ENCODE data around the gene DZIP3. TPM values are rescaled to one million over a fixed set of nuclear protein-coding genes. Genes with fewer than 3 reads are reported as not detected.

DZIP3 gene
- total and polyA plus RNA-seq, 10 donors, result 4.8 to 24.4 (median 15.2) TPM

GRCh38 chr3:108662142-108662738 lies 72.7 kb downstream of the DZIP3 start:
- H3K9me3 ChIP-seq, result no peaks in the 10 kb centered on the region
- 20 to 25% (median 21%) methylated on average over 6 of the region's 6 CpGs for WGBS, 5 donors
- TF ChIP-seq POLR2AphosphoS5 (IDR thresholded peaks at IDR 0.05), result no peak
- TF ChIP-seq CTCF (IDR thresholded peaks at IDR 0.05 in 8 of 11, conservative IDR thresholded peaks at IDR 0.05 in 3 of 11), result peak; percentile 29 to 81 (median 66)
- peaks cover 0 to 10% (median 0%) of the 10 kb centered on the region in 6 donors for H3K36me3 ChIP-seq
- peak overlapping the region in 1 of 8 donors; percentile 10 for H3K4me3 ChIP-seq
- H3K27me3 ChIP-seq (replicated peaks in 1 of 7), result no peaks in the 10 kb centered on the region
- H3K27ac ChIP-seq, result no peak overlapping the region
- DNase-seq, result no peak
- intact Hi-C loops (cut with DNase I; ENCODE audit: low total_unique reads), result loop anchor here (5.0 kb wide), 1 partner anchor 255 kb away; no protein-coding TSS in a partner anchor
- peaks cover 0 to 11% (median 8%) of the 10 kb centered on the region in 6 donors for H3K4me1 ChIP-seq

- Histone ChIP-seq H3K27me3 (replicated peaks in 1 of 7) (no peaks in the 10 kb centered on the region), H3K36me3 (peaks cover 0 to 10% (median 0%) of the 10 kb centered on the region in 6 donors), H3K4me1 (peaks cover 0 to 14% (median 8%) of the 10 kb centered on the region in 6 donors), H3K9me3 (no peaks in the 10 kb centered on the region), H3K27ac (no peak overlapping the region), H3K4me3 (no peak overlapping the region)
- 90 to 100% (median 95%) methylated on average over 1 of the region's 1 CpG for WGBS, 5 donors
- TF ChIP-seq CTCF (IDR thresholded peaks at IDR 0.05 in 8 of 11, conservative IDR thresholded peaks at IDR 0.05 in 3 of 11) (no peak), POLR2AphosphoS5 (IDR thresholded peaks at IDR 0.05) (no peak), POLR2A (IDR thresholded peaks at IDR 0.05) (no peak)
- DNase-seq, result no peak
- intact Hi-C loops (cut with DNase I; ENCODE audit: low total_unique reads), result loop anchor here (5.0 kb wide), 1 partner anchor 253 kb away; no protein-coding TSS in a partner anchor
These were observed 74.7 kb downstream of the DZIP3 start for GRCh38 chr3:108664266-108664665.

- WGBS, 5 donors, result 0 to 2% (median 0%) methylated on average over 1 of the region's 1 CpG
- Histone ChIP-seq H3K9me3 (no peaks in the 10 kb centered on the region), H3K27me3 (replicated peaks in 1 of 7) (no peaks in the 10 kb centered on the region), H3K4me3 (no peak overlapping the region), H3K4me1 (peaks cover 0 to 6% (median under 1%) of the 10 kb centered on the region in 6 donors), H3K27ac (no peak overlapping the region), H3K36me3 (peaks cover 0 to 23% (median 6%) of the 10 kb centered on the region in 6 donors)
- intact Hi-C loops (cut with DNase I; ENCODE audit: low total_unique reads), result no loop called here
- TF ChIP-seq CTCF (IDR thresholded peaks at IDR 0.05 in 8 of 11, conservative IDR thresholded peaks at IDR 0.05 in 3 of 11) (no peak), POLR2AphosphoS5 (IDR thresholded peaks at IDR 0.05) (no peak), POLR2A (IDR thresholded peaks at IDR 0.05) (no peak)
- no peak for DNase-seq
These were observed 77.8 kb downstream of the DZIP3 start for GRCh38 chr3:108667312-108667711.

- Histone ChIP-seq H3K4me3 (no peak overlapping the region), H3K27me3 (replicated peaks in 1 of 7) (no peaks in the 10 kb centered on the region), H3K27ac (peak overlapping the region in 1 of 8 donors; percentile 41), H3K9me3 (no peaks in the 10 kb centered on the region), H3K4me1 (peaks cover 0 to 4% (median 0%) of the 10 kb centered on the region in 6 donors), H3K36me3 (peaks cover 0 to 31% (median 4%) of the 10 kb centered on the region in 6 donors)
- intact Hi-C loops (cut with DNase I; ENCODE audit: low total_unique reads), result no loop called here
- DNase-seq, result no peak
- TF ChIP-seq CTCF (IDR thresholded peaks at IDR 0.05 in 8 of 11, conservative IDR thresholded peaks at IDR 0.05 in 3 of 11) (no peak), POLR2AphosphoS5 (IDR thresholded peaks at IDR 0.05) (no peak), POLR2A (IDR thresholded peaks at IDR 0.05) (no peak)
These were observed 79.7 kb downstream of the DZIP3 start for GRCh38 chr3:108669208-108669607.
